Endothelial cell of umbilical vein (primary cell): ENCODE measurements around the gene DPF3. TPM values are rescaled to one million over a fixed set of nuclear protein-coding genes. Genes with fewer than 3 reads are reported as not detected.

Source experiments
- BruUV-seq: library from RNA; stranded (reverse); fragments of 400-500 nt; replicated peaks from 2 replicates; lab custom pipeline; 2021; lab: Mats Ljungman, UMichigan
- CTCF ChIA-PET: fragments of 300-600, 350-600 bp; sonication (Branson Sonifier 250); formaldehyde crosslinking; loops from one replicate; lab custom pipeline; 2021; ENCODE audit warnings: antibody characterized with exemption, inconsistent platforms; lab: Charles Lee
- POLR2A ChIA-PET: fragments of 300-600, 350-600 bp; sonication (Branson Sonifier 250); formaldehyde crosslinking; loops from one replicate; lab custom pipeline; 2021; ENCODE audit warnings: antibody characterized with exemption, inconsistent platforms; lab: Charles Lee
- DNase-seq: peaks from one replicate; pipeline ENCODE4 v3.0.0-alpha.2; 2011; ENCODE audit warnings: low read depth, low spot score
- FAIRE-seq: peaks from 2 replicates; lab custom pipeline; 2011; peaks lifted over from hg19 to GRCh38; lab: Jason Lieb, UNC
- H2AFZ ChIP-seq: 2 replicates; pipeline ENCODE4 v1.6.0; 2012; ENCODE audit warnings: low read depth, low read length, control low read depth, inconsistent platforms
- H3K27ac ChIP-seq: 2 replicates; pipeline ENCODE4 v1.5.1; 2011; ENCODE audit warnings: low read depth, mild to moderate bottlenecking, control low read depth, low read length, moderate library complexity; ENCODE audit not compliant: insufficient read depth
- H3K27me3 ChIP-seq, 2 experiments: 2 replicates each; pipeline versions ENCODE4 v1.6.0 to v1.6.1; 2011; ENCODE audit warnings: low read length in 2 of 2, mixed read lengths in 1 of 2; ENCODE audit not compliant: control insufficient read depth in 2 of 2, insufficient read depth in 2 of 2
- H3K36me3 ChIP-seq, 2 experiments: 2 replicates in 1 of 2; 3 replicates in 1 of 2; pipeline ENCODE4 v1.5.1; 2011; ENCODE audit warnings: low read length in 2 of 2, mild to moderate bottlenecking in 1 of 2, moderate library complexity in 1 of 2; ENCODE audit not compliant: control insufficient read depth in 2 of 2, insufficient read depth in 2 of 2; ENCODE audit errors: extremely low read depth in 1 of 2
- H3K4me1 ChIP-seq: 3 replicates; pipeline ENCODE4 v1.5.1; 2011; ENCODE audit warnings: mild to moderate bottlenecking, low read length; ENCODE audit not compliant: control insufficient read depth, insufficient read depth; ENCODE audit errors: extremely low read depth
- H3K4me2 ChIP-seq: 2 replicates; pipeline ENCODE4 v1.6.1; 2011; ENCODE audit warnings: low read length, control low read depth, mixed read lengths; ENCODE audit not compliant: insufficient read depth
- H3K4me3 ChIP-seq, 3 experiments: fragments of 200-600 bp in 1 of 3; sonication (generic), shearing (Covaris generic) in 1 of 3; replicated peaks in 1 of 3; 2 replicates each; pipeline ENCODE4 v1.5.1; 2011 to 2016; ENCODE audit warnings: control low read depth in 3 of 3, low read length in 3 of 3, mild to moderate bottlenecking in 2 of 3, inconsistent platforms in 1 of 3, low read depth in 1 of 3, moderate library complexity in 1 of 3; ENCODE audit not compliant: insufficient read depth in 1 of 3
- H3K79me2 ChIP-seq: 2 replicates; pipeline ENCODE4 v1.6.0; 2012; ENCODE audit warnings: low read length, inconsistent platforms; ENCODE audit not compliant: control insufficient read depth, insufficient read depth
- H3K9ac ChIP-seq: replicated peaks from 2 replicates; pipeline ENCODE3; 2011; ENCODE audit warnings: low read length, control low read depth; ENCODE audit not compliant: insufficient read depth; ENCODE audit errors: extremely low read depth
- H3K9me1 ChIP-seq: replicated peaks from 3 replicates; pipeline ENCODE4 v1.6.0; 2011; ENCODE audit warnings: mild to moderate bottlenecking, low read length; ENCODE audit not compliant: control insufficient read depth, insufficient read depth; ENCODE audit errors: extremely low read depth
- H3K9me3 ChIP-seq: replicated peaks from 2 replicates; pipeline ENCODE4 v1.5.1; 2012; ENCODE audit warnings: low read length, inconsistent platforms; ENCODE audit not compliant: control insufficient read depth, insufficient read depth
- H4K20me1 ChIP-seq: replicated peaks from 2 replicates; pipeline ENCODE3; 2011; ENCODE audit warnings: mild to moderate bottlenecking, low read length; ENCODE audit not compliant: control insufficient read depth, insufficient read depth; ENCODE audit errors: extremely low read depth
- EZH2 ChIP-seq: IDR thresholded peaks from 2 replicates; pipeline ENCODE4 v1.6.1; 2012; ENCODE audit warnings: borderline replicate concordance, low read depth, mild to moderate bottlenecking, moderate library complexity, low read length, inconsistent platforms; ENCODE audit not compliant: severe bottlenecking
- FOS ChIP-seq: IDR thresholded peaks from 2 replicates; pipeline ENCODE4 v1.6.1; 2011; ENCODE audit warnings: mild to moderate bottlenecking, low read length, moderate library complexity, borderline replicate concordance; ENCODE audit not compliant: insufficient read depth
- GATA2 ChIP-seq: IDR thresholded peaks from 2 replicates; pipeline ENCODE4 v1.7.0; 2011; ENCODE audit warnings: low read depth, mild to moderate bottlenecking, moderate library complexity, mixed read lengths, low read length; ENCODE audit not compliant: insufficient read length, insufficient read depth
- JUN ChIP-seq: IDR thresholded peaks from 2 replicates; pipeline ENCODE4 v1.6.1; 2011; ENCODE audit warnings: borderline replicate concordance, low read depth; ENCODE audit not compliant: insufficient read length, insufficient read depth
- MYC ChIP-seq: IDR thresholded peaks from one replicate; pipeline ENCODE4 v1.6.1; 2011; ENCODE audit warnings: mild to moderate bottlenecking, low read depth, low read length
- POLR2A ChIP-seq: IDR thresholded peaks from 2 replicates; pipeline ENCODE4 v1.6.1; 2012; ENCODE audit warnings: low read depth, mild to moderate bottlenecking, control low read depth, low read length
- POLR2AphosphoS5 ChIP-seq: IDR thresholded peaks from 2 replicates; pipeline ENCODE4 v1.6.1; 2012; ENCODE audit warnings: low read depth, mild to moderate bottlenecking, control low read depth, low read length, moderate library complexity; ENCODE audit not compliant: insufficient read depth
- dilution Hi-C: fragments of 300-500 bp; cut with MboI; formaldehyde crosslinking; loops from one replicate; pipeline ENCODE4 v1.15.0; 2019; ENCODE audit warnings: low sequenced_read_pairs; ENCODE audit not compliant: extremely low pct_ligation_motif_present
- intact Hi-C: fragments of 100-400 bp; cut with micrococcal nuclease; formaldehyde crosslinking; loops from one replicate; pipeline ENCODE4 v1.10.0; 2022
- polyA plus RNA-seq, 4 experiments: library from polyadenylated mRNA; depleted of rRNA in 3 of 4; stranded (reverse) in 3 of 4; unstranded in 1 of 4; fragments of >200 nt; gene quantifications; 2 replicates each; pipeline versions ENCODE4 v1.2.1 to v1.2.3, GENCODE V29; 2011 to 2012; ENCODE audit warnings: missing spikeins in 1 of 4
- total RNA-seq: library from RNA; stranded (reverse); gene quantifications from 2 replicates; pipeline ENCODE4 v1.2.3, GENCODE V29; 2021
- TF ChIP-seq, protein P1 (sequence below): IDR thresholded peaks from 2 replicates; pipeline ENCODE4 v1.6.1; 2011; ENCODE audit not compliant: insufficient read depth, insufficient read length
- TF ChIP-seq, protein P2 (sequence below), 2 donors: IDR thresholded peaks; 1 replicate in 1 of 2; 2 replicates in 1 of 2; pipeline ENCODE4 v1.5.1; 2011; ENCODE audit warnings: low read length in 2 of 2, mild to moderate bottlenecking in 2 of 2, moderate library complexity in 2 of 2, control low read depth in 1 of 2, inconsistent platforms in 1 of 2, low read depth in 1 of 2; ENCODE audit not compliant: insufficient read depth in 1 of 2; ENCODE audit errors: extremely low read depth in 1 of 2

DPF3 gene
- total and polyA plus RNA-seq, 2 donors (not counting 3 experiments of a cell fraction or from before 2014, with no cell fraction given): 2.4 to 3.5 TPM

DNA sequence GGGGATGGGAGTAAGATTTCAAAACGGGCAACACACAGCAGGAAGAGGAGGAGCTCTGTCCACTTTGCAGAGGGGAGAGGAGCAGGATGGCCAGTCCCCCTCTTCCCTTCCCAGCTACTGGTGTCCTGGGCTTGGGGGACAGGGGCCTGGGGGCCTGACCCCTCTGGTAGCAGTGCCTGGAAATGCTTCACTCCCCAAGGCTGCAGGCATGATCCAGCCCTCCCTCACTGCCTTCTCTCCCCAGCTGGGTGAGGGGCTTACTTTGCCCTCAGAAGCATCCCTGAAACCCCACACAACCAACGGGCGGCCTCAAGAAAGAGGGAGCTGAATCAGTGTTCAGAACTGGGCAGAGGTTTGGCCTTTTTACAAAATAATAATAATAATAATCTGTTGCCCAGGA is 279.5 kb downstream of the DPF3 start:
- no TSS peak for BruUV-seq
- Histone ChIP-seq H2AFZ (no peak overlapping the region), H3K27me3 (no peaks in the 10 kb centered on the region), H3K79me2 (no peaks in the 10 kb centered on the region), H3K9me3 (no peaks in the 10 kb centered on the region), H3K9me1 (no peaks in the 10 kb centered on the region), H3K9ac (no peak overlapping the region), H4K20me1 (no peaks in the 10 kb centered on the region), H3K4me1 (peaks cover 44% of the 10 kb centered on the region), H3K4me3 (no peak overlapping the region), H3K27ac (no peak overlapping the region), H3K36me3 (no peaks in the 10 kb centered on the region), H3K4me2 (no peak overlapping the region)
- POLR2A ChIA-PET: no interaction called here
- CTCF ChIA-PET: interaction anchor here (0.8 to 1.6 kb wide), 2 partner anchors 22 to 55 kb away, joined by 3 read pairs; no protein-coding TSS in a partner anchor
- no peak for FAIRE-seq
- TF ChIP-seq FOS (no peak), POLR2AphosphoS5 (no peak), POLR2A (no peak), JUN (no peak), GATA2 (no peak), MYC (no peak), EZH2 (no peak)
- TF ChIP-seq, protein P1, sequence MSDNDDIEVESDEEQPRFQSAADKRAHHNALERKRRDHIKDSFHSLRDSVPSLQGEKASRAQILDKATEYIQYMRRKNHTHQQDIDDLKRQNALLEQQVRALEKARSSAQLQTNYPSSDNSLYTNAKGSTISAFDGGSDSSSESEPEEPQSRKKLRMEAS: no peak
- TF ChIP-seq, protein P2, sequence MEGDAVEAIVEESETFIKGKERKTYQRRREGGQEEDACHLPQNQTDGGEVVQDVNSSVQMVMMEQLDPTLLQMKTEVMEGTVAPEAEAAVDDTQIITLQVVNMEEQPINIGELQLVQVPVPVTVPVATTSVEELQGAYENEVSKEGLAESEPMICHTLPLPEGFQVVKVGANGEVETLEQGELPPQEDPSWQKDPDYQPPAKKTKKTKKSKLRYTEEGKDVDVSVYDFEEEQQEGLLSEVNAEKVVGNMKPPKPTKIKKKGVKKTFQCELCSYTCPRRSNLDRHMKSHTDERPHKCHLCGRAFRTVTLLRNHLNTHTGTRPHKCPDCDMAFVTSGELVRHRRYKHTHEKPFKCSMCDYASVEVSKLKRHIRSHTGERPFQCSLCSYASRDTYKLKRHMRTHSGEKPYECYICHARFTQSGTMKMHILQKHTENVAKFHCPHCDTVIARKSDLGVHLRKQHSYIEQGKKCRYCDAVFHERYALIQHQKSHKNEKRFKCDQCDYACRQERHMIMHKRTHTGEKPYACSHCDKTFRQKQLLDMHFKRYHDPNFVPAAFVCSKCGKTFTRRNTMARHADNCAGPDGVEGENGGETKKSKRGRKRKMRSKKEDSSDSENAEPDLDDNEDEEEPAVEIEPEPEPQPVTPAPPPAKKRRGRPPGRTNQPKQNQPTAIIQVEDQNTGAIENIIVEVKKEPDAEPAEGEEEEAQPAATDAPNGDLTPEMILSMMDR (IDR thresholded peaks at IDR 0.05; ENCODE audit: extremely low read depth in 1 of 2, insufficient read depth in 1 of 2, low read depth in 1 of 2, low read length in 2 of 2): no peak
- DNase-seq: no peak
- dilution Hi-C loops: no loop called here
- intact Hi-C loops: no loop called here
